Stimulated activated CD4-positive, alpha-beta T cell treated with anti-CD3 and anti-CD28 coated beads, Interleukin-4, amount 100 ng/mL, for 48 hours (primary cell): Measurements from ENCODE around the gene ZNF398.
"Not testable (repeated sequence)": the region's sequence is repeated elsewhere in the genome, so short reads cannot be mapped to it uniquely, and the experiment has no call there.

Source experiments
- DNase-seq, 2 donors: peaks; one replicate each; pipeline ENCODE4 v3.0.0-alpha.2; 2020; ENCODE audit warnings: low read depth in 2 of 2

The ZNF398 gene

DNA sequence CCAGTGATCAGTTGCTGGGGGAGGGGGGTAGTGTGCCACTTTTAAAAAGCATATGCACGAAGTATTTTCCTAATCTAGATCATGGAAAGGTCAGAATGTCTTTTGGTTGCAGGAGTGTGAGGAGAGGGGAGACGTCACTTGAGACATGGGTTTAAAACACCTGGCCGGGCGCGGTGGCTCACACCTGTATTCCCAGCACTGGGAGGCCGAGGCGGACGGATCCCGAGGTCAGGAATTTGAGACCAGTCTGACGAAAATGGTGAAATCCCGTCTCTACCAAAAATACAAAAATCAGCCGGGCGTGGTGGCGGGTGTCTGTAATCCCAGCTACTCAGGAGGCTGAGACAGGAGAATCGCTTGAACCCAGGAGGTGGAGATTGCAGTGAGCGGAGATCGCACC lies 79.1 kb downstream of the ZNF398 start:
- not testable (repeated sequence) for DNase-seq

DNA sequence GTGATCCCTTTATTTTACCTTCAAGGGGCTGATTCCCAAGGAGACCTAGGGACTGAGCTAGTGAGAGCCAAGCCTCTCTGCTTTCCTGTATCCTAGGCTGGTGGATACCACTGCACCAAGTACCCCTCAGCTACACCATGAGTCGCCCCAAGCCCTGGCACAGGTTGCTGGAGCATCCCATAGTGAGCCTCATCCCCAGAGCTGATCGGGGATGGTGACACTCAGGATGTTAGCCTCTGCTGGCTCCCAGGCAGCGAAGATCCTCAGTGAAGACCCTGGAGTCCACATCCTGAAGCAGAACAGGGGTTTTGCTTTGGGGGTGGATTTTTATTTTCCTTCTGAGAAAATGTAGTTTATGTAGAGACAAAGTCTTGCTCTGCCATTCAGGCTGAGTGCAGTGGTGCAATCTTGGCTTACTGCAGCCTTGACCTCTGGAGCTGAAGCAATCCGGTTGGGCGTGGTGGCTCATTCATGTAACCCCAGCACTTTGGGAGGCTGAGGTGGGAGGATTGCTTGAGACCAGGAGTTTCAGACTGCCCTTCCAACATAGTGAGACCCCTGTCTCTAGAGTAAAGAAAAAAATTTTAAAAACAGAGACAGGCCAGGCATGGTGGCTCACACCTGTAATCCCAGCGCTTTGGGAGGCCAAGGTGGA lies 79.7 kb downstream of the ZNF398 start:
- DNase-seq = no peak

DNA sequence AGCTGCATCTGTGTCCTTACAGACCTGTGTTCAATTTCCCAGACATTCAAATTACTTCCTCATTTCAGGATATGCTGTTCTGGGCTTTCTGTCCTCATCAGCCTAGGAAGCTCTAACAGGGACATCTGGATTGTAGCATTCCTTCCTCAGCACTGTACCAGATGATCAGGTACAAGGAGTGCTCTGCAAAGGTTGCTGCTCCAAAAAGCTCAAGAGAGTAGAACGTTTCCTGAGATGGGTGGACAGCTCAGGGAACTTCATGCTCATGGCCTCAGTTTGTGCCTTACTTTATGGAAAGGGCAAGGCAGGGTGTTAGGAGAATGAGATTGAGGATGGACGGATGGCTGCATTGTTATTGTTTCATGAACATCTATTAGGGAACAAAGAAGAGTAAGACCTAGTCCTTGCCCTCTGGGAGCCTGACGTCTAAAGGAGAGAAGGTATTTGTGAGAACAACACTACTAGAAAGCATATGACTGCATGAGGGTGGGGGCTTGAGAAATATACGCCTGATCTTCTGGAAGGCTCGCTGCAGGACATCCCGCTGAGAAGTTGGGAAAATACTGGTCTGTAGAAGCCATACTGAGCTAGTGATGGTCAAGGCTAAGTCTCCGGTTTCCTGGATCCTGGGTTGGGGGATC lies 81.7 kb downstream of the ZNF398 start:
- DNase-seq = no peak

GRCh38 chr7:149229526-149229925 lies 82.3 kb downstream of the ZNF398 start:
- no peak for DNase-seq

DNA sequence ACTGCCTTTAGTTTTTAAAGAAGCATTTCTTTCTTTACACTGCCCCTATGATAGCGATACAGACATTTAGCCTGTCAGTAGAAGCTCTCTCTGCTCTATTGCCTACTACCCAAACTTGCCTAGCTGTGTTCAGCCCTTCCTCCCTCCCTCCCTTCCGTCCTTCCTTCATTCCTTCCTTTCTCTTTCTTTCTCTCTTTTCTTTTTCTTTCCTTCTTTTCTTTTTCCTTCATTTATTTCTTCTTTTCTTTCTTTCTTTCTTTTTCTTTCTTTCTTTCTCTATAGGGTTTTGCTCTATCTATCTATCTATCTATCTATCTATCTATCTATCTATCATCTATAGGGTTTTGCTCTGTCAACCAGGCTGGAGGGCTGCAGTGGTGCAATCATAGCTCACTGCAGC lies 85.1 kb downstream of the ZNF398 start:
- DNase-seq = no peak
